Smooth muscle cell of the brain vasculature (primary cell): ENCODE results near the gene TAF1L.
"Not testable (repeated sequence)": the region's sequence is repeated elsewhere in the genome, so short reads cannot be mapped to it uniquely, and the experiment has no call there.

ENCODE experiments used
- DNase-seq: peaks from one replicate; pipeline ENCODE4 v3.0.0-alpha.2; 2012; ENCODE audit warnings: low read depth, low spot score

TAF1L gene

GRCh38 chr9:32635362-32635761 is at the start of gene TAF1L:
Gene TAF1L (minus strand): TSS chr9:32635669. CDS start chr9:32635579, 90 bp downstream.
- DNase-seq: no peak

- DNase-seq: no peak
Measured at GRCh38 chr9:32681751-32682150, 46.3 kb upstream of the TAF1L start.

- DNase-seq: no peak
Measured at GRCh38 chr9:32677931-32678330, 42.5 kb upstream of the TAF1L start.

GRCh38 chr9:32672469-32672868 is 37.0 kb upstream of the TAF1L start:
- no peak for DNase-seq

GRCh38 chr9:32671333-32671732 is 35.9 kb upstream of the TAF1L start:
- DNase-seq: no peak

GRCh38 chr9:32665101-32665500 is 29.6 kb upstream of the TAF1L start:
- DNase-seq: no peak

- DNase-seq: no peak
Measured at GRCh38 chr9:32663741-32664140, 28.3 kb upstream of the TAF1L start.

GRCh38 chr9:32647671-32648070 is 12.2 kb upstream of the TAF1L start:
- no peak for DNase-seq

- no peak for DNase-seq
Measured at GRCh38 chr9:32644698-32645097, 9.2 kb upstream of the TAF1L start.

GRCh38 chr9:32633151-32633550 is 2.3 kb downstream of the TAF1L start:
- not testable (repeated sequence) for DNase-seq

GRCh38 chr9:32631991-32632390 is 3.5 kb downstream of the TAF1L start:
- no peak for DNase-seq

GRCh38 chr9:32627394-32627954 is 8.0 kb downstream of the TAF1L start:
- no peak for DNase-seq

- no peak for DNase-seq
Measured at GRCh38 chr9:32625320-32625719, 10.1 kb downstream of the TAF1L start.

- DNase-seq: no peak
Measured at GRCh38 chr9:32622948-32623347, 12.5 kb downstream of the TAF1L start.

GRCh38 chr9:32618261-32618660 is 17.2 kb downstream of the TAF1L start:
- no peak for DNase-seq

GRCh38 chr9:32606811-32607210 is 28.7 kb downstream of the TAF1L start:
- DNase-seq: no peak

- DNase-seq: no peak
Measured at GRCh38 chr9:32603914-32604852, 31.3 kb downstream of the TAF1L start.

- DNase-seq: not testable (repeated sequence)
Measured at GRCh38 chr9:32599021-32599420, 36.4 kb downstream of the TAF1L start.

GRCh38 chr9:32596936-32597335 is 38.5 kb downstream of the TAF1L start:
- DNase-seq: no peak

- no peak for DNase-seq
Measured at GRCh38 chr9:32596096-32596865, 39.2 kb downstream of the TAF1L start.

GRCh38 chr9:32590898-32591297 is 44.6 kb downstream of the TAF1L start:
- no peak for DNase-seq

GRCh38 chr9:32590476-32590875 is 45.0 kb downstream of the TAF1L start:
- DNase-seq: no peak
